ENCODE measurements around the gene VAX1. TPM values are rescaled to one million over a fixed set of nuclear protein-coding genes. Genes with fewer than 3 reads are reported as not detected.

Gene VAX1
- polyA plus RNA-seq, 4 donors, result not detected

DNA sequence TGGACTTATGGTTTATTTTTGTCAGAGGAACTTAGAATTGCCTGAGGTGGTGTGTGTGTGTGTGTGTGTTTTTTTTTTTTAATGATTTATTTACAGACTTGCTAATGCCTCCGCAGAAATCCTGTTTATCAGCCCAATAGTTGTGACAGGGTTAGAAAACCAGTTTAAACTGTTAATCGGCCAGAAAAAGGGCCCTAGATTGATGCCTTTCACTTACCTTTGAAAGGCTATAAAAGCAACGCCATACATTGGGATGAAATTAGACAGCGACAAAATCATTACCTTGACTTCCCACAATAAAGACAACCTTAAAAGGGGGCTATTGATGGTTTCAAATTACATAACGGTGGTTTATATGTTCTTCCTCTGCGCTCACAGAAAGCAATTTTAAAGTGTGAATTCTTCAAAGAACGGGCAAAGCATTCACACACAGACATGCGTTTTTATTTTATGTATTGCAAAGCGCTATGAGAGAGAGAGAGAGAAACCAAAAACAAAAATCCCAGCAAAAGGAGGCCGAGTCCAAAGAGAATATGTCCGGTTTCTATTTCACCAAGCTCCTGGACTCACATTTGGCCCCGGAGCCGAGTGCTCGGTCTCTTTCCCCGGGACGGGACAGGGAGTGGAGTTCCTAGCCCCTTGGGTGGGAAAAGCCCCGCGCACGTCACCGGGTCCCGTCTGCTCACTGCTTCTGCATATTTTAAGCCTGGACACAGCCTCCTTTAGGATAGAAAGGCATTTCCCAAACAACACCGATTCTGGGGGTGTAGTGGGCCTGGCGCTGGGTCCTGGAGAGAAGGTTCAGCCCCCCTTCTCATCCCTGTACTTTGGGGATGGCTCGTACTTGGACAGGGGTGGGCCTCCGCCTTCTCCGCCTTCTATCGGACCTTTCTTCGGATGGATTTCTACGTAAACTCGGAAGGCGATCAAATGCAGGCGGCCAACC lies 26.8 kb upstream of the VAX1 start:
- DNase-seq (ENCODE audit: low read depth in 4 of 4, low spot score in 2 of 4), result no peak

DNA sequence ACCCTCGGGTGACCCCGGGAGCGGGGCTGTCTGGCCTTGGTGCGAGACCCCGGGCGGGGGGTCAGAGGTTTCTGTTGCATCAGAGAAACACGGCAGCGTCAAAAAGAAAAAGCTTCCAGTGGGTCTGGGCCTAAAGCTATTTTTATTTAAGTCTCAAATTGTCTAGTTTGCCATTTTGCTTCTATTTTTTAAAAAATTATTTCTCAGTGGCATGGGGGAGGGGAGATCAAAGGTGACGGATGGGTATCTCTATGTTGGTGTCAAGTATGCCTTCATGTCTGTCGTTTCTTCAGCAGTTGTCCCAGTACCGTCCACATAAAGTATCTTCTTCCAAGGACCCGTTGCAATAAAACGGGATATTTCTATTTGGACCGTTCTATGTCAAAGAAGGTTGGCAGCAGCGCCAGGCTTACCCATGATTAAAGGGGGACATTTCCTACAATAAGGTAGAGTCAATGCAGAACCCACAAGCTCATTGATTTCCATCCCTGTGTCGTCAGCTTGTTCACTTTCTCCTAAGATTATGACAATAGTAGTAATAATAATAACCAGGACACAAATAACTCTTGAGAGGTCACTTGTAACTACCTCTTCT lies 26.0 kb upstream of the VAX1 start:
- DNase-seq (ENCODE audit: low read depth in 4 of 4, low spot score in 2 of 4), result no peak

DNA sequence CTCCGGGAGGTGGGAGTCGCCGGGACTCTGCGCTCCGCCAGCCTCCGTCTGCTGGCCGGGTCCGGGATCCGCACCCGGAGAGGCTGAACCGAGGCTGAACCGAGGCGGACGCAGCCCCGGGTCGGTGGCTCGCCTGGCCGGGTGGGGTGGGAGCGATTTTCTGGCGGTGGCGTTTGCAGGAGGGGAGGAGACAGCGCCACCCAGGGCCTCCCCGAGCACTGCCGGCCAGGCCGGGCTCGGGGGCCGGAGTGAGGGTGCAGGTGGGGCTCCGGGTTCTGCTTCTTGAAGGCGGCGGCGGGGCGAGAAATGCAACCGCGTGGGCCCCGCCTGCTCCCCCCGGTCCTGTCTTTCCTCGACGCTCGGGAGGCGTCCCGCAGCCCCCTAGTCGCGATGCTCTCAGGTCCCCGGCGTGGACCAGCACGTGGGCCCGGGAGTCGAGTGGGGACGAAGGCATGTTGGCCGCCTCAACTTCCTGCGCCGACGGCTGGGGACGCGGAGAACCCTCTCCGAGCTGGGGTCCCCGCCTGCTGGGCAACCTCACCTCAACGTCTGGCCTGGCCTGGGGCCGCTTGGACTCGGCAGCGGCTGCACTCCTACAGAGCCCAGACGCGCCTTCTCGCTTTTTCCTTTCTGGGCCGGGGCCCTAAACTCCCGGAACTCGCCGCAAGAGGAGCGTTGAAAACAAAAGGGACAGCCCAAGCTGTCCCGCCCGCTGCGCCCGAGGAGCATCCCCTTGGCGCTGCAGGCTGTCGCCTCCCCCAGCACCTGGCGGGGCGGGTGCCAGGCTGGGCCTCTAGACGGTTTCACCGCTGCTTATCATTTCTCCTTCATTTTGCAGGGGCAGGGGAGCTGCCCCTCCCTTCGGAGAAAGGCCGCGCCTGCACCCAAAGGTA lies 25.2 kb upstream of the VAX1 start:
- DNase-seq (ENCODE audit: low read depth in 4 of 4, low spot score in 2 of 4), result no peak

DNA sequence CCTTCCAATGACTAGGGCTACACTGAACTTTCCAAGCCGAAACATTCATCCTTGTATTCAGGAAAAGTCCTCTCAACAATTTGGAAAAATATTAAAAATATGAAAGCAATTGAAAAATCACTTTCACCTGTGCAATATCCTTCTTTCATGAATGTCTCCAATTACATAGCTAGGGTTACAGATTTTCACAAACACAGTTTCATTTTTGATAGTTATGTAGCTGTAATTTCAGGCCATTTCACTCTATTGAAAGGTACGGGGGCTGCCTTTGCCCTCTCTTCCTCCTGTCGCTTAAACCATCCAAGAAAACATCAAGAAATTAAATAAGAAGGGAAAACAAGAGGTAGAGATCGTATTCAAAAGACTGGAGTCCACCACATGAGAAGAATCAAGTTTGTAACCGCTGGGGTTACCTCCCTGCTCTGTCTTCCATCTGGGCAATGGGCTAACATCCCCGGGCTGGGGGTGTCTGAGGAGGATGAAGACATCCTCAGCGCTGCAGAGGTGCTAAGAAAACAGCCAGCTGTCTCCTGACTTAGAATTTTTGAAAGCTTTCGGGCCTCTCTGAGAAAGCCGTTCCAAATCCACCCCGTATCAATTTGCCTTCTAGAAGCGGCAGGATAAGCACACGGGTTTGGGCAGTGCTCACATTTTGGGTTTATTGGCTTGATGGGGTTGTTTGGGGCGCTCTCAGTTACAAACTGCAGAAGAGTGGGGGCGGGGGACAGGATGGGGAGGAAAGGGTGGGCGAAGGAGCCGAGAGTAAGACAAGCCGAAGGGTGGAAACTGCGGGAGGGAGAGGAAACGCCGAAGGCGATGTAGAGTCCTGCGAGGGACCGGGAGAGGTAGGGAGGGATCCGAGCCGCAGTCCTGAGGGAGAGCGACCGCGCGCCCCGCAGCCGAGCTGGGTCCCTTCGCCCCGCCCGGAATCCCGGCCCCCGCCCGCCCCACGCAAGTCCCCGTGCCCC lies 24.3 kb upstream of the VAX1 start:
- DNase-seq (ENCODE audit: low read depth in 4 of 4, low spot score in 2 of 4), result no peak

DNA sequence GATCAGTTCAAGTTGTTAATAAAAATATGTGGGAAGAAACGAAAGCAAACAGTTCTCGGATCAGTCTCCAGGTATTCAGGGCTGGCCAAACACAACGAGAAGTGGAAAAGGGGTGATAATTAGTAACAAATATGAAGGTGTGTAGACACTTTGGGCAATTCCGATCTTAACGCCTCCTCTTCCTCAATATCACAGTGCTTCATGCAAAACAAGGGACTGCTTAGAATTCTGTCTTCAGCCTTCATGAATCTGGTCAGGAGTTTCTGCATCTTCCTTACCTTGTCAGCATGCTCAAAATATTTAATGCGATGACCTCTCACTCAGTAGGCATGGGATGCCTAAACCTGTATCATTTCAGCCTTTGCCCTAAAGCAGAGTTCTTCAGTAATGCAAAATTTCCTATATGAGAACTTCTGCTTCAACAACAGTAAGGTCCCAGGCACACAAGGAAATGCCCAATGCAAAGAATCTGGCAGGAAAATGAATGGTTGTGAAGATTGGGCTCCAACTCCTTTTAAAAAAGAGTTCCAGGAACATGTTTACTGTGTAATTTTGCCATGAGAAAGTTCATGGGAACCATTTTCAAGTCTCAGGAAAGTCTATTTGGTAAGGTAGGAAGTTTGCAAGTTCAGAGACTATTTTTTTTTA lies 23.4 kb upstream of the VAX1 start:
- no peak for DNase-seq (ENCODE audit: low read depth in 4 of 4, low spot score in 2 of 4)

DNA sequence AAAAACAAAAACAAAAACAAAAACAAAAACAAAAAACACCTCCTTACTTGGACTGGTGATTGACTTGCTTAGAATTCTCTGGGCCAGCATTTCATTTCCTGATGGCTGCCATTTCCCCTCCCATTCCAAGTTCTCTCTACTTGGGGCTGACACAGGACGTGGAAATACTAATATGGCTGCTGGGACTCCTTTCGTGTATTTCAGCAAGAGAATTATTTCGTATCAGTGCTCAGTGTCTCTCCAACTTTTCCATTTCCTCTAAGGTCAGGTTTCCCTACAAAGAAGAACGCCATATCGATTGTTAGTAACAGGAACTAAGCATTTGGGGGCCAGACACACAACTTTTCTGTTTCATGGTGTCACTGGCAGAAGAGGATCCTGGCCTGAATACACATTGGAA lies 22.5 kb upstream of the VAX1 start:
- no peak for DNase-seq (ENCODE audit: low read depth in 4 of 4, low spot score in 2 of 4)

DNA sequence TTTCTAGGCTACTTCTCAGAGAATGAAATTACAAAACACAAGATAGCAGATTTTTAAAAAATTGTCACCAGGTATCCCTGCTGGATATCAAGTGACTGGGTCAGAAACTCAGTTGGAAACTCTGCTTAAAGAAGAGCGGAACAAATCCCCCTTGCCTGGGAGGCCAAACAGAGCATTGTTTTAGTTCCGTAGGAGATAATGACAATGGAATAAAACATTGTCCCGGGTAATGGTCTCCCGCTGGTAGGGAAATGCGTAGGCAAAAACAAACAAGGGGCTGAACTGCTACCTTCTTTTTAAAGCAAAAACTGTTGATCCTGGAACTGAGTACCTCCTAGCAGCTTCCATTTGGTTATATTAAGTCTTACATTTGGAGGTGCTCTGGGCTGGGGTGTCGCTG lies 21.3 kb upstream of the VAX1 start:
- DNase-seq (ENCODE audit: low read depth in 4 of 4, low spot score in 2 of 4), result no peak

DNA sequence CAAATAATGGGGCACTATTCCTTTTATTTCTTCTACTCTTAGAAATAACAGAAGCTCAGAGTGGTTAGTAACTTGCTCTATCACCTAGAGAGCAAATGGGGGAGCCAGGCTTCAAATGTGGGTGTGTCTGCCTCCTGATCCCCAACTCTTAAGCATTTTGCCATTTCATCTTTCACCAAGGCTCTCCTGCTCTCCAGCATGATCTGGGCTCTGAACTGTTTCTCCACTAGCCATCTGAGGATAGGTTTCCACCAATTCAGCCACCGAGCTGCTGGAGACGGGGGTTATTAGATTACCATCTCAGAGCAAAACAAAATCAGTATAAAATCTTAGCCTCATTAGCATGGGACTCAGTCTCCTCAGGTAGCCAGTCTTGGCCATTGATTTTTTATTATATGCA lies 20.2 kb upstream of the VAX1 start:
- DNase-seq (ENCODE audit: low read depth in 4 of 4, low spot score in 2 of 4), result no peak

DNA sequence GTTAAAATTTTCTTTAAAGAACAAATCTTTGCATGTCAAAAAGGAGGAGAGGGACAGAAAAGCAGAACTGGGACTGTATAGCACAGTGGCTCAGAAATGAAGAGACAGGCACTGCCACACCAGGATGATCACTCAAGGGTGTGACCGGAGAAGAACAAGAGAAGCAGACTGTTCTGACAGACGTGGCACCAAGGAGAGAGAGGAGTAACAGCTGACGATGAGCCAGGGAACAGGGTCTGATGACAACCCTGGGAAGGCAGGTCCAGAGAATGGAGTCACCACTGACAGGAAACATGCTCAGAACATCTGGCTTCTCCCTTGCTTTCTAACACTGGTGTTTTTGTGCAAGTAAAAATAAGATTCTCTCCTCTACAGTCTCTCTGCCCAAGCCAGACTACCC lies 14.6 kb upstream of the VAX1 start:
- no peak for DNase-seq (ENCODE audit: low read depth in 4 of 4, low spot score in 2 of 4)

DNA sequence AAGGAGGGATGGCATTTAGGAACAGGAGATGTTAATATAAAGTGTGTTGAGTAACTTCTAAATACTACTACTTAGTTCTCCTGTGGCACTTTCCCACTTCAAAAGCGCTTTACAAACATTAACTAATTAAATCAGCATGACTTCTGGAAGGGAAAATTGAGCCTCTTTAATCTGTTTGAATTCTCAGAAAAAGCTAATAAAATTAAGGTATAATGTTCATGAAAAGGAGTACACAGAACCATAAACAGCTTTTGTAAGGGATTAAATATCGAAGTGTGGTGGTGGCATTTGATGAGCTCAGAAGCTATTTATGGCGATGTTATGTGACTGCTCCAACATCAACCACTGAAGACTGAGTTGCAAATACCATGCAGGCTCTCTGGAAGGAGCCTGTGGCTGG lies 10.2 kb upstream of the VAX1 start:
- no peak for DNase-seq (ENCODE audit: low read depth in 4 of 4, low spot score in 2 of 4)

DNA sequence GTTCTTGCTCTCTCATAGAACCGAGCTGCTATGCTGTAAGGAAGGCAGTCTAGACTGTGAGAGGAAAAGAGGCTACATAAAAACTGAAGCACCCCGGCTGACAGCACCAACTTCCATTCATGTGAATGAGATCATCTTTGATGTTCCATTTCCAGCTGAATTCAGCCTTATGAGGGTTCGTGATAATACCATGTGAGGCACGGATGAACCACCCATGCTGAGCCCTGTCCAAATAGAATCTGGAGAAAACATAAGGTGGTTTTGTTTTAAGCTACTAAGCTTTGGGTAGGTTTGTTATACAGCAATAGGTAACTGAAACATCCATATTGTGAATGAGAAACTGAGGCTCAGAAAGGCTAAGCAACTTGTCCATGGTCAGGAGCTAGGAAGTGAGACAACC lies 6.9 kb upstream of the VAX1 start:
- no peak for DNase-seq (ENCODE audit: low read depth in 4 of 4, low spot score in 2 of 4)

DNA sequence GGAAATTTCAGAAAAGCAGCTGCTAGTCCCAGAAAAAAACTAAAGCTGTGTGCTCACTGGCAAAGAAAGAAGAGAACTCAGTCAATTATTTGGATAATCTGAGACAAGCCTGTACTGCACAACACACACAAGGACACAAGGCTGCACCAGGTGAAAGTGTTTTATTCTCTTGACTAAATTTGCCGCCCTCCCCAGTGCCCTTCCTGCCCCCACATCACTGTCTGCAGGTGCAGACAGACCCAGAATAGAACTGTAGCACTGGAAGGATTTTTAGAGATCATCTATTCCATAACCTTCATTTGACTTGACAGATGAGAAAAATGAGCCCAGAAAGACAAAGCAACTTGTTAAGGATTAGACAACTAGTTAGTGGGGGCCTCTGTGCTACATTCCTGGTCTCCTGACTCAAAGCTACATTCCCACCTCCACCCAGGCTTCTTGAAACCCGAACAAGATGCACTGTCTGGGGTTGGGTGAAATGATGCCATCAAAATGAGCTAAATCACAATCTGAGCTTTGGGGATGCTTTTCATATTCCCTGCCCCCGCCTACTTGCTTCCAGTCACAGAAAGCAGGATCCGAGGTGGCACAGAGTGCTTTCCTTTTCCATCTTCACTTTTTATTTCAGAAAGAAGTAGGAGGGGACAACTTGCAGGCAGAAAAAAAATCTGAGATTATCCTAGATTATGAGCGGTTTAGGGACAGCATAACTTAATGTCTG lies 5.2 kb upstream of the VAX1 start:
- no peak for DNase-seq (ENCODE audit: low read depth in 4 of 4, low spot score in 2 of 4)

DNA sequence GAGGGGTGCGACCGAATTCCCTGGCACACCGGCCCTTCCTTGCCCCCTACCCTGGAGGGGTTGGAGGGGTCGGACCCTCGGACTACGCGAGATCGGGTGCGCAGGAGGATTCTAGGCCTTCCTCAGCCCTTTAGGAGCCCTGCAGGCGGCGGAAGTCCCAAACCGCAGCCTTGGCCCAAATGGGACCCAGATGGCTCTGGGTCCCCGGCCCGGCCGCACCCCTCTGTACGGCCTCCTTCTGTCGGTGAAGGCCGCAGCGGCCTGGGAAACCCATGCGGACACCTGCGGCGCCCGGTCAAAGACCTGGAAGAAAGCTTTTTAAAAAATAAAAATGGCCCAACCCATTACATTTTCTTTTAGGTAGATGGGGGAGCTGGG lies 2.4 kb upstream of the VAX1 start:
- no peak for DNase-seq (ENCODE audit: low read depth in 4 of 4, low spot score in 2 of 4)

DNA sequence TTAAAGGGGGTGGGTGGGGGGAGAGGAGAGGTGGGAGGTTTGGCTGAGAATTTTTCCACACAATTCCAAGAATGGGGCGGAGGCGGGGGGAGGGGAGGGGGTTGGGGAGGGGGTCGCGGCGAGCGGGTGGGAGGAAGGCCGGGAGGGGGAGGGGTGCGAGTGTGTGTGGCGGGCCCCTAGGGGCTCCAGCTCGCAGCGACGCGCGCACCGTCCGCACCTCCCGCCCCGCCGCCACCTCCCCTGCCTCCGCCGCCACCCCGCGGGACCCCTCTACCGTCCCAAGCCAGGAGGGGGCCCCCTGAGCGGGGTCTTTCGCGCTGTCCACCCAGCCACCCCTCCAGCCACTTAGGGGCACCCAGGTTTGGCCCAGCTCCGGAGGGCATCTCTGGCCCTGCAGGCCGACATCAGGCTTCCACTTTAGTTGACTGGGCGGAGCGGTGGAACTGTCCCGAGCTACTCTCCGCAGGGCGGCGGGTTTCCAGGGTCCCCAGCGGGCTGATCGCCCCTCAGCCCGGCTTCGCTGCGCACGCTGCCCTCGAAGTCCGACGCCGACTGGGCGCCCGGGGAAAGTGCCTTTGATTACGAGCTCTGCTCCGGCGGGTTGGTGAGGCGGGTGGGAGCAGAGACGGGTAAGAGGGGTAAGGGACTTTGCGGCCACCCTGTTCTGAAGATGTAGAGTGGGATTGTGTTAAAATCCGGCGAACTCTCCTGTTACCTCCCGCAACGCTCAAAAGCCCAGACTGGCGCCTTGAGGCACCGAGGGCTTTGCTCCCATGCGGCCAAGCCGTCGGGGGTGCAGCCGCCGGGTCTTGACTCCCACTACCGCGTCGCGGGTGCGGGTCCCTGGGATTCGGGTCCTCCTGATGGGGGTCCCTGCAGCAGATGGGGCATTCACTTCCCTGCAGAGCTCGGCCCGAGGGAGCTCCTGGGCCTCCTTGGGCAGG lies 1.8 kb upstream of the VAX1 start:
- no peak for DNase-seq (ENCODE audit: low read depth in 4 of 4, low spot score in 2 of 4)

DNA sequence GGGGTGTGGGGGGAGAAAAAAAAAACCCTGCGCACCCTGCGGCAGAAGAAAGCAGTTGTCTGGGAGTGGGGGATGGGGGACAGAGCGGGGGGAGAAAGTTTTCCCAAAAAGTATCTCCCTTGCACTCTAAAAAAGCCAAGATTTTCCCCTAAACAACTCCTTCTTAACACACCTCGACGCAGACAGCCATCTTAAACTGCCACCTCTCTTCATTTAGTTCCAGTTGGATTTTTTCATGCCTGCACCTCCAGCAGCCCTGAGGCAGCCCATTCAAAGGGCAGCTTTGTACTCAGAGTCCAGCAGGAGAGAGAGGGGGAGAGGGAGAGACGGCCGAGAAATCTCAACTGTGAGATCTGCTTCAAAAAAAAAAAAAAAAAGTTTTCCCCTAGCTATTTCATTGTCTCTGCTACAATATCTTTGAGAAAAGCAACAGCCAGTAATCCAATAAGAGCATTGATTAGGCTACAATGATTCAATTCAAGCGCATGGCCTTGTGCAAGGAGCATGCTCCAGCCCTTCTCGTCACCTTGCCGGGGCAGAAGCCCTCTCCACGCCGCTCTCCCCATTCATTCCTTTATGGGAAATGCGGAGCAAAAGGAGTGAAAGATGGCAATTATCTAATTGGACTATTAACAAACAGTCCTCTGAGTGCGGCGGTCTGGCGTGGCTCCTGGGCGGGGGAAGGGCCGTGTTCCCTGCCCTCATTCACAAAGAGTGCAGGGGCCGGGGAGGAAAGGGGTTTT lies 939 bp upstream of the VAX1 start:
- DNase-seq (ENCODE audit: low read depth in 4 of 4, low spot score in 2 of 4), result no peak

DNA sequence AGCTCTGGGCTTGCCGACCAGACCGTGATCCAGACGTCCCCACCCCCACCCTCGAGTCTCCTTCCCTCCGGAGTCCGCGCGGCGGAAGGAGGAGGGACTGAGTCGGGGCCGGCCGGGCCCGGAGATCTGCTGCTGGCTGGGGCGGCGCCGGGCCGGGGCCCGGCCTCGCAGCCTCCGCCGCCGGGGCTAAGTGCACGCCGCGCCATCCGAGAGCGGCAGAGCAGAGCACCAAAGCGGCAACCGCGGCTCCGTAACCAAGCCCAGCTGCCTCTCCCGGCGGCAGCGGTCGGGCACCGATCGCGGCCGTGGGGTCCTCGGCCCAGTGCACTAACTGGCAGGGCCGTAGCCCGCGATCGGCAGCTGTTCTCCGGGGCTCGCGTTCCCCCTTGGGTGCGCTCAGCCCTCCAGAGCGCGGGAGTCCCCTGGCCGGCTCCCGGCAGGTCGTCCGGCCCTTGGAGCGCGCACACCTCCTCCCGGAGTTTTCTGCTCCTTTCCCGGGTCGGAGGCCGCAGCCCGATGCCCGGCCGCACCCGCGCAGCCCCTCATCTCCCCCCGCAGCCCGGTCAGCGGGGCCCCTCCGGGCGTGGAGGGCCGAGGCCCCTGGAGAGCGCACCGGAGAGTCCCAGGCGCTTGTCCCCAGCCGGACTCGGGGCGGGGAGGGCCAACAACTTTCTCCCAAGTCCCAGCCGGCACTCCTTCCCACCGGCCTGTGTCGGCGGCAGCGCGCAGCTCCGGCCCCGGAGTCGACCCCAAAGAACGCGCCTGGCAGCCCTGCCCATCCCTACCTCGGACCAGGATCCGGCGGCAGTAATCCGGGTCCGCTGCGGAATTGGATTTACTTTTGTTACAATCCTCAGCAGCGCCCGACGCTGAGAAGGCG lies 799 bp downstream of the VAX1 start:
- no peak for DNase-seq (ENCODE audit: low read depth in 4 of 4, low spot score in 2 of 4)

Data from left renal cortex interstitium (tissue), 4 donors.